PFSK-1 (cell line): Measurements from ENCODE around the gene NCAM2.

Experiments used
- FOXP2 ChIP-seq: optimal IDR thresholded peaks from 2 replicates; pipeline ENCODE3; 2011; ENCODE audit warnings: borderline replicate concordance, control low read depth, inconsistent platforms; ENCODE audit not compliant: insufficient read depth; ENCODE audit errors: extremely low read length, extremely low read depth
- POLR2AphosphoS5 ChIP-seq: IDR thresholded peaks from 2 replicates; pipeline ENCODE4 v1.6.1; 2012; ENCODE audit warnings: low read depth, mild to moderate bottlenecking, control low read depth, low read length, moderate library complexity
- REST ChIP-seq, 2 experiments: IDR thresholded peaks; 2 replicates each; pipeline versions ENCODE4 v1.6.1 to v1.8.0; 2011 to 2012; ENCODE audit warnings: low read depth in 2 of 2, low read length in 2 of 2, control low read depth in 1 of 2, inconsistent platforms in 1 of 2, mild to moderate bottlenecking in 1 of 2, moderate library complexity in 1 of 2; ENCODE audit not compliant: insufficient read depth in 1 of 2
- SIN3A ChIP-seq: IDR thresholded peaks from 2 replicates; pipeline ENCODE4 v1.6.1; 2012; ENCODE audit warnings: mild to moderate bottlenecking, low read length, moderate library complexity, borderline replicate concordance; ENCODE audit not compliant: insufficient read depth
- TAF1 ChIP-seq: IDR thresholded peaks from 2 replicates; pipeline ENCODE4 v1.6.1; 2012; ENCODE audit warnings: low read length, control low read depth, borderline replicate concordance; ENCODE audit not compliant: insufficient read depth

NCAM2 gene

GRCh38 chr21:21341041-21341440, 342.8 kb downstream of the NCAM2 start:
- TF ChIP-seq TAF1, result no peak
- TF ChIP-seq SIN3A, result no peak
- no peak for TF ChIP-seq POLR2AphosphoS5
- TF ChIP-seq FOXP2, result no peak
- TF ChIP-seq REST (IDR thresholded peaks at IDR 0.05; ENCODE audit: insufficient read depth in 1 of 2, low read depth in 2 of 2, low read length in 2 of 2), result no peak

- no peak for TF ChIP-seq TAF1
- no peak for TF ChIP-seq POLR2AphosphoS5
- no peak for TF ChIP-seq SIN3A
- TF ChIP-seq REST (IDR thresholded peaks at IDR 0.05; ENCODE audit: insufficient read depth in 1 of 2, low read depth in 2 of 2, low read length in 2 of 2), result no peak
- TF ChIP-seq FOXP2, result no peak
These were observed 347.1 kb downstream of the NCAM2 start for GRCh38 chr21:21345296-21345695.

GRCh38 chr21:21345872-21346271, 347.7 kb downstream of the NCAM2 start:
- TF ChIP-seq SIN3A, result no peak

- no peak for TF ChIP-seq POLR2AphosphoS5
- TF ChIP-seq FOXP2, result no peak
- TF ChIP-seq REST (IDR thresholded peaks at IDR 0.05; ENCODE audit: insufficient read depth in 1 of 2, low read depth in 2 of 2, low read length in 2 of 2), result no peak
- no peak for TF ChIP-seq TAF1
- TF ChIP-seq SIN3A, result no peak
These were observed 368.1 kb downstream of the NCAM2 start for GRCh38 chr21:21366277-21366676.

- TF ChIP-seq FOXP2 (no peak), REST (IDR thresholded peaks at IDR 0.05; ENCODE audit: insufficient read depth in 1 of 2, low read depth in 2 of 2, low read length in 2 of 2) (no peak), TAF1 (no peak), POLR2AphosphoS5 (no peak), SIN3A (no peak)
These were observed 369.4 kb downstream of the NCAM2 start for GRCh38 chr21:21367583-21367982.
